Left forelimb (tissue), 1 donor: ENCODE data around the gene SMOC1.
A peak's percentile ranks its signal among the peaks of the same experiment; 100 is the strongest.

Experiments
- DNase-seq: peaks from one replicate; pipeline ENCODE4 v3.0.0-alpha.2; 2018; ENCODE audit warnings: low spot score

SMOC1 gene

DNA sequence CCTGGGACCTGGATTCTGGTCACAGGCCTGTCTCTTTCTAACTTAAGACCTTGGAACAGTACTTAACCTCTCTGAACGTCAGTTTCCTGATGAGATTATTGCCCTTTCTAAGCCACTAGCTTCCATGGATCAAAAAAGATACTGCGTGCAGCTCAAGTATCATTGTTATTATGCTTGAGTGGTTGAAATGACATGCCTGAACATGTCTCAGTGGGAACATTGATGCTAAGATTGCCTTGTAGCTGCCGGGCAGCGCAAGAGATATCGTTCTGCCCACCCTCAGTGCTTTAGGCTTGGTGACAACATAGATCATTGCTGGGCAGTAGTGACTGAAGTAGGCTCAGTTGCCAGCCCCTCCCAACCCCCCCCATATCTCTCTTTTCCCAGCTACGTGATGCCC lies 131.9 kb downstream of the SMOC1 start:
- DNase-seq: no peak

DNA sequence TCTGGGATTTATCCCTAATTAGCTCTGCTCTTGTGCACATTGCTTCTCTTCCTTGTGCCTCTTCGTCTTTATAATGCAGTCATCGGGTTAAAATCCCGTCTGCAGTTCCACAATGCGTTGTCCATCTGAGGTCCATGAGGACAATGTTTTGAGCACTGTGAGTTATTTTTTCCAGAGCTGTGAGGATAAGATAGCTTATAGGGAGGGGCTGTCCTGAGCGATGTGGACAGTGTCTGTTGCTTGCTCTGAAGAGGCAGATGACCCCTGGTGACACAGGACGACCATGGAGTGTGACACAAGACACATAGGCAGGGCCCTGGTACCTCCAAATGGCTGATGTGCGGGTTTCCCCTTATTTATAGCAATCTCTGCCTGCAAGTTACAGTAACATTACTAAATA lies 132.5 kb downstream of the SMOC1 start:
- no peak for DNase-seq

DNA sequence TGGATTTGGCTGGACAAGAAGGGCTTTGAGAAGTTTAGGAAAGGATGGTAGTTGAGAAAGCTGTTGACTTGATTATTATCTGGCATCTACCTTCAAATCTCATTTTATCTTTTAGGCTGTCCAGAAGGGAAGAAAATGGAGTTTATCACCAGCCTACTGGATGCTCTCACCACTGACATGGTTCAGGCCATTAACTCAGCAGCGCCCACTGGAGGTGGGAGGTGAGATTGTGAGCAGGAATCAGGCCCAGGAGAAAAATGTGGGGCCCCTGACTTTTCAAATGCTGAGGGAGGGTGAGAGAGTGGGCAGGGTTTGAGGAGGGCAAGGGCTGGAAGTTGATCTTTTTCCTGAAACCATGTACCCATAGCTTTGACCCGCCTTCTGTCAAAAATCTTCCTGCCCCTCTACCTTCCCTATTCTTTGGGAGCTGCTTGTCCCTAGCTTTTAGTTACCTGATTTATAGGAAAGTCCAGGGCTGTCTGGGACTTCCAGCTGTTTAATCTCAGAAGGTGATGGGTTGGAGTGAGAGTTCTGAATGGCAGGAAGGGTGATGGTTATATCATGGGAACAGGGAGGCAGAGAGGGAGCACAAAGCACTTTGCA lies 134.2 kb downstream of the SMOC1 start:
- DNase-seq: no peak

DNA sequence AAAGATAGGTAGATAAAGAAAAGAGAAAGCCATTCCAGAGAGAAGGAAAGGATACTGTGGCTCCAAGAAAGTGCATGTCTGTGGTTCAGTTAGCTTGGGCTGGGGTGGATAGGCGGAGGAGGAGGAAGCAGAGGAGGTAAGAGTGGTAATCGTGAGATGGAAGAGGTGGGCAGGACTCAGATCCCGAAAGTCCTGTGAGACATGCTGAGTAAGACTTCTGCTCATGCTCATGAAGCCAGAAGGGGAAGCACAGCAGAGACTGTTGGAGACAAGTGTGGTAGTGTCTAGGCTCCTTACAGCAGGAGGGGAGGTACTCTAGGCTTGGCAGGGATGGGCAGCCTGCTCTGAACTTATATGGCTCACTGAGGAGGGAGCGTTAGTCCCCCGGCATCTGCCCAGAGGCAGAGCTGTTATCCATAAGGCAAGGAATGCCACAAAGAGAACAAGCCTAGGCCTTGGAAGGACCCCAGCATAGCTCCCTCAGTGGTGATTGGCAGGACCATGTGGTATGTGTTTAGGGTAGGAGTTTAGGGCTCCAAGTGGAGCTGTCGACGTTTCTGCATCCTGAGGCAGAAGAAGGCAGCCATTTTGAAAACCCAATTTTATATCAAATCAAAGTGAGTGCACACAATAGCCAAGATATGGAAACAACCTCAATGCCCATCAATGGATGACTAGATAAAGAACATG lies 135.3 kb downstream of the SMOC1 start:
- no peak for DNase-seq

DNA sequence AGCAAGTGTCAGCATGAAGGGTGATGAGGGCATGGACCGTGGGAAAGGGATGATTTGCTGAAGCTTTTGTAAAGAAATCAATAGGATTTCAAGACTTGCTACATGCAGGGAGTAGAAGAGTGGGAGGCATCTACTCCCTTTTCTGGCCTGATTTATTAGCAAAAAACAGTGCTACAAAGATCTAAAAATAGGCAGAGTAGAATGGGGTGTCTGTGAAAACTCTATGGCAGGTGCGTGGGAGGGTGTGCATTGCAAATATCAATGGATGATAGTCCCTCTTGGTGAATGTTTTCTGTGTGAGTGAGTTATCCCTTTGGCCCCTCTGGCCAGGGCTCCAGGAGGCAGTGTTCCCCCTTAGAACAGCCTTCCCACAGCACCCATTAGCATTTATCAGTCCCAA lies 139.0 kb downstream of the SMOC1 start:
- no peak for DNase-seq

DNA sequence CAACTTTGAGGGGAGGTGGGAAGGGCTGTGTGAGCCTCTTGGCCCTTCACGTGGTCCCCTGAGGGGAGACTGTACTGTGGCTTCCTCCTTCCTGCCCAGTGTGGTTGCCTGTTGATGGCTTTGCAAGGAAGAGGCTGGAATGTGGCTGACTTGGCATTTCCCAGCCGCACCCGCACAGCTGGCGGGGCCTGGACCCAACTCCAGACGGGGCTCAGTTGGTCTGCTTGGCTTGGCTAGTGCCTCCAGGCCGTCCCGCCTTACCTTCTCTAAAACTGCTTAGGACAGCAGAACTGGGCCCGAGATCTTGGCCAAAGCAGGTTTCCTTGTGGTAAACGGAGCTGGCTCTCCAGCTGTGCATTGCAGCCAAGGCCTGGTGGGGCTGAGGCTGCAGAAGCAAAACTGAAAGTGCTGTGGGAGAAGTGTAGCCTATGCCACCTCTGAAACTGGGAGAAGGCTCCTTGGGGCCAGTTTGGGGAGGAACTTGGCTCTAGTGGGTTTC lies 139.5 kb downstream of the SMOC1 start:
- DNase-seq: peak; percentile 68

DNA sequence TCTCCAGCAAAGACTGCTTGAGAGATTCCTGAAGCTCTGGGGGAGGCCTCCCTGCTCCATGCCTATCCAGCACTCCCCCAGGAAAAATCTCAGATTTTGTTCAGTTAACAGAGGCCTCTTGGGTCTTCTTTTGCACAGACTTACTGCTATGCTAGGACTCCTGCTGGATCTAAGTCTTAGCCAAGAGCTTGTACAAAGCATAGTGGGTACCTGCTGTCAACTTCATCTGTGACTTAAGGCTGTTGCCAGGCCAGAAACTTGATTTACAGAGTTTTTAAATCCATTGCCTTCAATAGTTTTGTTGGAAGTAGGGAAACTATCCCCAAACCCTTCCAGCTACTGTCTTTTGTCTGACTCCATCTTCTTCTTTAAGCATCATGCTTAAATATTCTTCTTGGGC lies 140.5 kb downstream of the SMOC1 start:
- DNase-seq: no peak

DNA sequence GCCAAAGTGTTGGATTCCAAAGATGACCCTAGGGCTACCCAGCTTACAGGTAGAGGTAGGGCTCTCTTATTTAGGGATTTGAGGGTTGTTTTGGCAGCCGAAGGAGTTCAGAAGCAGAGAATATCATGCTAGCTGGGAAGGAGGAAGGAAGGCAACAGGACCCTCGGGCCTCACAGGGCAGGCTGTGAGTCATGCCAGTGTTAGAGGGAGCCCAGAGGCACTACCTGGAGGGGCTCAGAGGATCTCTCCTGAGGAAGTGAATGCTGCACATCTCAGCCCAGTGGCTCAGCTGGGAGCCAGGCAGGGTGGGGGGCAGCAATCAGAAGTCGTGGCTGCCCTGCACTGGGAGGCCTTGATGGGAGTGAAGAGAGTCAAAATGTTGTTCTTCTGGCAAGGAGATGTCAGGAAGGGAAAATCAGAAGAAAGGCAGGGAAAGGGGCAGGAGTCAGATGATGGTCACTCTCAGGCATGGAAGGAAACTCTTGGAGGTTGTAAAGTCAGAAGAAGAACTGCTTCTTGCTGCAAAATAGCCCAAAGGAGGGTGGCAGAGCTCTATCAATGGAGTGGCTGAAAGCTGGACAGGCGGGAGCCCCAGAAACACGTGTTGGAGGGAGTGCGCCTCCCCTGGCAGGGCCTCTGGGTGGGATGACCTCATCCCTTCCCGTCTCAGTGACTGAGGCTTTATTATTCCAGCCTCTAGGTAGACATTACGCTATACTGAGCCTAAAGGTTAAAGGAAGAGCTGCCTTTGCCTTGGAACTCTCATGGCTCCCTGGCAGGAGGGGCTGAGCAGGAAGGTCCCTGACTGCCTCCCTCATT lies 141.3 kb downstream of the SMOC1 start:
- DNase-seq: no peak

DNA sequence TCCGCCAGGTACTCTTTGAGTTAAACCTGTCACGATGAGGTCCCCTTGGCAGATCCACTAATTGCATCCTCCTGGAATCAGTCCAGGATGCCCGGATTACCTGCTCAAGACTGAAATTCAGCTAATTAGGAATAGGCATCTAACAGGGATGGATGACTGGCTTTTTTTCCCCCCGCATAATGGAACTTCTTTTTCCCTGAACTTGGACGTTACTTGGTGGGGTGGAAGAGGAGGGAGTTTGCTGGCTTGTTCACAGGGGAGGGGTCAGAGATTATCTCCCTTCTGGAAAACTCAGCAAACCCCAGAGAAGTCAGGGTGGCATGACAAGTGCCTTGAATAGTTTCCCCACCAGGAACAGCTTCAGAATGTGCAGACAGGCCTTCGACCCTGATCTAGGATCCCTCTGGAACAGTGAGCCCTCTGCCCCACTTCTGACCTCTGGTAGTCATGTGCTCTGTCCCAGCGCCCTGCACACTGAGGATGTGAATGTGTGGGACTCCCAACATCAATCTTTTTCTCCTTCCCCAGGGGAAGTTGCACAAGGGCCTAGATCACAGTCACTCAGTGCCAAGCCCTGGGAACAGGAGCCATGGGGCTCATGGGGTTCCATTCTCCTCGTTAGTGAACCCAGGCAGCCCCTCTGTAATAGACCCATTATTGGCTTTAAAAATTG lies 142.5 kb downstream of the SMOC1 start:
- no peak for DNase-seq

DNA sequence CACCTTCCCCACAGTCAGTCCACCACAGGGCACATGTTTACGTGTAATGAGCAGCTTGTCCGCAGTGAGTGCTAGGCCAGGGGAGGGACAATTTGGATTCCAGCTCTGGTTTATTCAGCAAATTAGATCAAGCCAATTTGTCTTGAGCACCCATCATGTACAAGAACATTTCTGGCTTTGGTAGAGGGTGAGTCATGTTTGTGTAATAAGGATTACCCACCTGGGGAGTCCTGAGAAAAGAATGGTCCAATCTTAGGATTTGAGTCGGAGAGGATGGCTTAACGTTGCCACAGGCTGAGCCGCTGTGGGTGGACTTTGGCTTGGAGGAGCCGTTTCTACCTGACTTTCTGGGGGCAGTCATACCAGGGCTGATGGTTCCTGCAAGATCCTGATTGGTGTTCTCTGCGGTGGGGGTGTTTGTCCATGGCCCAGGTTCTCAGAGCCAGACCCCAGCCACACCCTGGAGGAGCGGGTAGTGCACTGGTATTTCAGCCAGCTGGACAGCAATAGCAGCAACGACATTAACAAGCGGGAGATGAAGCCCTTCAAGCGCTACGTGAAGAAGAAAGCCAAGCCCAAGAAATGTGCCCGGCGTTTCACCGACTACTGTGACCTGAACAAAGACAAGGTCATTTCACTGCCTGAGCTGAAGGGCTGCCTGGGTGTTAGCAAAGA lies 143.7 kb downstream of the SMOC1 start:
- no peak for DNase-seq

DNA sequence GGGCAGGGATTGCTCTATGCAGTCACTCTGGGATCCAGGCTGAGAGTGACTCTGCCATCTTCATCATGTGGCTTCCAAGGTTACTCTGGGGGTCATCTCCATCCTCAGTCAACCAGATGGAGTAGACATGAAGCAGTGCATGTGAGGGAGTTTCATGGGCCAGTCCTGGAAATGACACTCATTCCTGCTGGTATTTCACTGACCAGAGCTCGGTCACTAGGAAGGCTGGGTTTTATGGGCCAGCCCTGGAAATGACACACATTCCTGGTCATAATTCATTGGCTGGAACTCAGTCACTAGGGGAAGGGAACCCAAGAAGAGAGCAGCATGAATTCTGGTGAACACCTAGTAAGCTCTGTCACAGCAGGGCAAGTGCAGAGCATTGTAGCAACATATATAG lies 144.7 kb downstream of the SMOC1 start:
- no peak for DNase-seq

DNA sequence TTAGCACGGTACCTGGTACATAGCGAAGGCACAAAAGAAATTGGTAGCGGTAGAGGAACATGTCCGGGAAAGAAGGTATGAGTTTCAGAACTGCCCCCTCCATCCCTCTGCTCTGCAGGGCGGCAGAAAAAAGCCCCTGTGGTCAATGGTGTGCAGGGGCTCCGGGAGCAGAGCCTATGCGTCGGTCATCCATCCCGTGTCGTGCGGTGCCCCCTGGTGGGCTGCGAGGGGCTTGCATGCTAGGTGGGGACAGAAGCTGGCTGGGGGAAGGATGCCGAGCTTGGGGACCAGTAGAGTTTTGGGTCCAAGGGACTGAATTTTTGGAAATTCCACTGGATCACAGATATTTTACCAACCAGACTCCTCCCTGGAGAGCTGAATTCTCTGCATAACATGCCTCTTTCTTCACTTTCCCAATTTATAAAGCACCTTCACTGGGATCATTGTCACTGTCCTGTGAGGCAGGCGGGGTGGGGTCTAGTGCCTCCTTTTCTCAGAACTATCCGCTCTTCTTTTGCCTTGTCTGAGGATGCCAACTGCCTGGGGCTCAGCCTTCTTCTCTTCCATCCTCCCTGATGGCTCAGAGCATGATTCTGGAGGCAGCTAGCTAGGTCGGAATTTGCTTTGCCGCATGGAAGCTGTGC lies 148.7 kb downstream of the SMOC1 start:
- peak; percentile 83 for DNase-seq

DNA sequence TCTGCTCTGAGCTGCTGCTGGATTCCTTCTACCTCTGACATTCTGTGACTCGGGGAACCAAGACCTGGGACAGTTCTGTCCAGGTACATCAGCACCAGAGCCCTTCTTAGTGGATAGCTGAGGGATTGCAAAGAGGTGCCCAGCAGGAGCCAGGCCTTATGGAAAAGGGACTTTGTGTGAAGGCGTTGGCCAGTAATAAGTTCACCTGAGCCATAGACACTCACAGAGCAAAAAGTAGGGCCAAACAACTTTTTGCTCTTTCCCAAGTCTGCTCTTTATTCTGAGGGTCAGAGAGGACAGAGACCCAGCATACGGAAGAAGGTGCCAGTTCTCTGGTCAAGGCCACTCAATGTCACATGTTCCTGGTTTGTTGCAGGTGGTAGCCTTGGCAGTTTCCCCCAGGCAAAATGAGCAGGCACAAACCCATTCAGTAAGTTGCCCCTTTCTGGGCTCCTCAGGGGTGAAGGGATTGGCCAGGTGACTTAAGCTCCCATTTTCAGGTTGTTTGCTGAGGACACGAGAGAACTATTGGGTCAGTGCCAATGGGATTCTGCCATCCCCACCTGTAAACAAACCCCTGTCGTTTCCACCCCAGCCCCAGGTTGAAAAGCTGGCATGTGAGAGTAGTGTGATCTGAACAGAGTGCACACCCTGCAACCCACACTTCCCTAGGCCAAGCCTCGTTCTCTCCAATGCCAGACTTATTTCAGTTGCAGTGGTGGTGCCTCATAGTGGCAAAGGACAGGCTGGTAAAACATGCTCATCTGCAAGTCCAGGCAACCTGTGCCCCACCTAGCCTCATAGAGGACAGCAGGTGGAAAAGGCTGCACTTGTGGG lies 150.3 kb downstream of the SMOC1 start:
- no peak for DNase-seq

DNA sequence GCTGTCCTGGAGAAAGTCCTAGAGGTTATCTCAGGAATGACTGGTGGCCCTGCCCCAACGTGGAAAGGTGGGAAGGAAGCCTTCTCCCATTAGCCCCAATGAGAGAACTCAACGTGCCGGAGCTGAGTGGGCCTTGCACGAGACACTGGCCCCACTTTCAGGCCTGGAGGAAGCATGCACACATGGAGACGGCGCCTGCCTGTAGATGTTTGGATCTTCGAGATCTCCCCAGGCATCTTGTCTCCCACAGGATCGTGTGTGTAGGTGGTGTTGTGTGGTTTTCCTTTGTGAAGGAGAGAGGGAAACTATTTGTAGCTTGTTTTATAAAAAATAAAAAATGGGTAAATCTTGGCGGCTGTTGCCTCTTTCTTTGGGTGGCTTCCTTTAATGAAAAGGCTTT lies 152.8 kb downstream of the SMOC1 start:
- DNase-seq: no peak

DNA sequence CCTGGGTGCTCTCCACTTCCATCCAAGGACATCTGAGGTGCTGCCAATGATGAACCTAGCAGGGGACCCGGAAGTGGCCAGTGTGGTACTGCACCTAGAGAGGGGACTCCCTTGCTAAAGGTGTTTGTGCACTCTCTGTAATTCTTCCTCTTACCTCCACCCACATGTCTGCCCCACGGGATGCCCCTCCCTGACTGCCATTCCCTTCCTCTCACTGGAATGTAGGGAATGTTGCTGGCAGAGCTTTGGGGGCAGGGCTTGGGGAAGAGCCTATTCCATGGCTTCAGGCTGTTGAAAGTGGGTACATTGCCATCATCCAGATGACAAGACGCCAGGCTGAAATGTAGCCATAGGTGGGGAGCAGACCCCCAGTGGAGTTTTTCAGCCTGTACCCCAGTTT lies 153.2 kb downstream of the SMOC1 start:
- DNase-seq: no peak

DNA sequence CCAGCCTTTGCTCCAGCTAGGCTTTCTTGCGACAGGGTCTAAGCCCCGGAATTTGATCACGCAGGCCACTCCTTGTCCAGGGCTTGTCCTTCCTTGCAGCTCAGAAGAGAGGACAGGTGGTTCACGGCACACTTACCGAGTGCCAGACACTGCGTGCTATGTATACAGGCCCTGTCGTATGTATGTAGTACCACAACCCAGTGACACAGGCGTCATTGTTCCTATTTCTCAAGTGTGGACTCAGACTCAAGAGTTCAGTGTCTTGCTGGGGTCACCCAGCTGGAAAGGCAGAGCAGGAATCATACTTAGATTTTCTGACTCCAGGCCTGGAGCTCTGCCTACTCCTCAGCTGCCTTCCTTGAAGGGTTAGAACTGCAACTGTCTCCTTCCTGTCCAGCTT lies 153.9 kb downstream of the SMOC1 start:
- no peak for DNase-seq

DNA sequence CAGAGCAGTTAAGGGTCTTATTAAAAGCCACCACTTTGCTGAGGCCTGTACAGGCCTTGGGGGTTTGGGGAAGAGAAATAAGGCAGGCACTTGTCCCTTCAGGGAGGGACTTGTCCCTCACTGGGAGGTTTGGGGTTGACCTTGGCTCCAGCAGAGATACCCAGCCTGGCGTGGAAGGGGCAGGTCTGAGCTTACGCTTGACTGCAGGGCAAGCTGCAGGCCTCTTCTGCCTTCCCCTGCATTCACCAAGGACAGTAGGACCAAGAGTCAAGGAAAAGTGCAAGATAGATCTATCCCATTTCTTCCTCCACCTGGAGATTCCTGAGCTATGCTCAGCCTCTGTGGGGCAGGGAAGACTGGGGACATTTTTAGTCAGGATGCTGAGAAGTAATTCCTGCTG lies 154.3 kb downstream of the SMOC1 start:
- no peak for DNase-seq

DNA sequence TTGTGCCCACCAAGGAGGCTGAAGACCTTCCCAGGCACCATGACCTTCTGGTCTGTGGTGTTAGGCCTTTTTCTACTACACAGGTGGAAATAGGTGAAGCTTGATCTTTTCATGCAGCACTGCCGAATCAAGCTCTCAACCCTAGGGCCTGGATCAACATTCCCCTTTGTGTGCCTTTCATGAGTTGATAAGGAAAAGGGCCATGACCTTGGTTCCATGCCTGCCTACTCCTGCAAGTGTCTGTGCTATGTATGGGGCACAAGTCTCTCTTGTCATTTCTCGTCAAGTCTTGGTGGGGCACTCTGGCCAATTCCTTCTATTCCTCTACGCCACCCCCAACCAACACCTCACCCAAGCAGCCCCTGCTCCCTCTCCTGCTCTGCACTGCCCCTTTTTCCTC lies 155.0 kb downstream of the SMOC1 start:
- no peak for DNase-seq

DNA sequence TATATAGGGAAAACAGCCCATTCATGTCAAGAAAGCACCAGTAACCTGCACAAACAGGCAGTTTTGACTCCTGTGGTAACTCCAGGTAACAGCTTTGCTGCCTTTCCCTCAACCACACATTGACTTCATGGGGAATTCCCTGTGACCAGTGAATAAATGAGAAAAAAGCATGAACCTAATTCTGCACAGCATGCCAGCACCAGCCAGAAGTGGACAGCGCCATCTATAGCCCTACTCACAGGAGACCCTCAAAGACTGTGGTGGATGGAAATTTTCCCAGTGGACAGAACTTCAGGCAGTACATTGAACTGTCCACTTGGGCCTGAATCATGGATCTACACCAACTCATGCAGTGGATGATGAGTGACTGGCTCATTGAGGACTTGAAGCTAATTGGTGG lies 157.4 kb downstream of the SMOC1 start:
- no peak for DNase-seq

DNA sequence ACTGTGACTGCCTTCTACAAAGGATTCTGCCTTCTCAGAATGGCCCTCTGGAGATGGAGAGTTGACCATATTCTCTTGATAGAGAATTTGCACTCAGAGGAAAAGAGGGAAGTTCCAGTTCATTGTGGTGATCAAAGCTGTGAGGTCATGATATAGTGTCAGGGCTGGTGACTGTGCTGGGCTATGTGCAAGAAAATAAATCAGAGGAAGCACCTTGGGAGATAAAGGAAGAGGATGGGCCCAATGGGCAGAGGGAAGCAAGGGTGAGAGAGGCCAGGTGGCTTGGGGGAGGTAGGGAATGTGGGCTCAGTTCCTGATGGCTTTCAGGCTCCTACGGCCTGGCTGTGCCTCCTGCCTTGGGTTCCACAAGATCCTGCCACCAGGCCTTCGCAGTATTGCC lies 163.8 kb downstream of the SMOC1 start:
- DNase-seq: no peak

DNA sequence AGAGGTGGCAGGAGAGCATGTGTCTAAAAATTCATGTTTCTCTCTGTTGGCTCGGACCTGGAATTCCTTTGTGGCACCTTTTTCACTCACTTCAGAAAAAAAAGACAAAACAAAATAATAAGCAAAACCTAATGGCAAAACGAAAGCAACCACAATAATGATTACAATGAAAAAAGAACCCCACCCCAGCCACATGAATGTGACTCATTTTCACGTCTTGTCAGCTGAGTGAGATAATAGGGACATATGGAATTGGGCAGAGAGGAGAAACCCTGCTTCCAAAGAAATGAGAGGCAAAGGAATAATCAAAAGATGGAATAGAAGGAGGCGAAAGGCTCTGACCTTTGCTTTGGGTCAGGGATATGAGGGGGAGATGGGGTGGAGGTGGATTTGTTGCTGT lies 166.1 kb downstream of the SMOC1 start:
- DNase-seq: no peak
